WTC11 (cell line): Measurements from ENCODE around the gene FBF1. TPM values are rescaled to one million over a fixed set of nuclear protein-coding genes. Genes with fewer than 3 reads are reported as not detected.
A peak's percentile ranks its signal among the peaks of the same experiment; 100 is the strongest.

Source experiments
- ATAC-seq: fragments of 200-7000 bp; cut with Tn5 transposase; 2 replicates; pipeline ENCODE4 v1.10.0; 2021; ENCODE audit warnings: mild to moderate bottlenecking, moderate library complexity
- CTCF ChIA-PET: fragments of 300-600 bp; sonication (Branson Sonifier 250); formaldehyde crosslinking; loops from one replicate; lab custom pipeline; 2021; ENCODE audit warnings: antibody characterized with exemption; lab: Charles Lee
- POLR2A ChIA-PET: fragments of 350-600 bp; sonication (Branson Sonifier 250); formaldehyde crosslinking; loops from one replicate; lab custom pipeline; 2021; ENCODE audit warnings: antibody characterized with exemption; lab: Charles Lee
- DNase-seq: peaks from one replicate; pipeline ENCODE4 v3.0.0; 2021; ENCODE audit warnings: low spot score
- H3K27ac Mint-ChIP-seq: 2 replicates; pipeline ENCODE4 v1.8.0; 2021; ENCODE audit warnings: mixed read lengths
- H3K27me3 Mint-ChIP-seq: 2 replicates; pipeline ENCODE4 v1.8.0; 2021; ENCODE audit warnings: low read depth, mild to moderate bottlenecking, moderate library complexity, mixed read lengths
- H3K36me3 Mint-ChIP-seq: 2 replicates; pipeline ENCODE4 v1.8.0; 2021; ENCODE audit warnings: mixed read lengths
- H3K4me1 Mint-ChIP-seq: 2 replicates; pipeline ENCODE4 v1.8.0; 2022; ENCODE audit warnings: mixed read lengths
- H3K4me3 Mint-ChIP-seq: 2 replicates; pipeline ENCODE4 v1.8.0; 2021; ENCODE audit warnings: mild to moderate bottlenecking, moderate library complexity, mixed read lengths
- H3K9me3 Mint-ChIP-seq: 2 replicates; pipeline ENCODE4 v1.8.0; 2021; ENCODE audit warnings: mixed read lengths
- ATF1 ChIP-seq: sonication (generic); formaldehyde crosslinking; IDR thresholded peaks from 2 replicates; pipeline ENCODE4 v1.8.1; 2023; ENCODE audit warnings: mild to moderate bottlenecking, moderate library complexity, missing genetic modification reagents
- CDX4 ChIP-seq: fragments of 250-450 bp; sonication (Bioruptor Pico); IDR thresholded peaks from 2 replicates; pipeline ENCODE4 v1.9.0; 2021; ENCODE audit warnings: moderate library complexity, mild to moderate bottlenecking, inconsistent platforms, borderline replicate concordance
- ETV6 ChIP-seq: sonication (generic); formaldehyde crosslinking; IDR thresholded peaks from 2 replicates; pipeline ENCODE4 v1.8.1; 2022; ENCODE audit warnings: mild to moderate bottlenecking, missing genetic modification reagents
- HMGA2 ChIP-seq: fragments of 250-450 bp; sonication (Bioruptor Pico); IDR thresholded peaks from 2 replicates; pipeline ENCODE4 v1.4.0; 2021; ENCODE audit warnings: mild to moderate bottlenecking, moderate library complexity
- PRRX2 ChIP-seq: fragments of 250-450 bp; sonication (Bioruptor Pico); IDR thresholded peaks from 2 replicates; pipeline ENCODE4 v1.8.0; 2021; ENCODE audit warnings: mild to moderate bottlenecking
- SMAD4 ChIP-seq: sonication (generic); formaldehyde crosslinking; IDR thresholded peaks from 2 replicates; pipeline ENCODE4 v1.8.0; 2022; ENCODE audit warnings: mild to moderate bottlenecking, missing genetic modification reagents
- SOX15 ChIP-seq: fragments of 250-450 bp; sonication (Bioruptor Pico); IDR thresholded peaks from 2 replicates; pipeline ENCODE4 v1.9.0; 2021; ENCODE audit warnings: mild to moderate bottlenecking
- SP1 ChIP-seq: sonication (generic); formaldehyde crosslinking; conservative IDR thresholded peaks from 2 replicates; pipeline ENCODE4 v1.8.1; 2022; ENCODE audit warnings: missing genetic modification reagents
- USF1 ChIP-seq: sonication (generic); formaldehyde crosslinking; IDR thresholded peaks from 2 replicates; pipeline ENCODE4 v1.8.0; 2022; ENCODE audit warnings: mild to moderate bottlenecking, missing genetic modification reagents
- ZNF532 ChIP-seq: fragments of 250-450 bp; sonication (Bioruptor Pico); IDR thresholded peaks from 2 replicates; pipeline ENCODE4 v1.9.0; 2021; ENCODE audit warnings: mild to moderate bottlenecking, borderline replicate concordance
- total RNA-seq: library from RNA; stranded (reverse); gene quantifications from 3 replicates; pipeline ENCODE4 v1.2.3, GENCODE V29; 2021
- TF ChIP-seq, protein P1 (sequence below): sonication (generic); formaldehyde crosslinking; IDR thresholded peaks from 2 replicates; pipeline ENCODE4 v1.8.0; 2023; ENCODE audit warnings: missing genetic modification reagents, mild to moderate bottlenecking, borderline replicate concordance
- TF ChIP-seq, protein P2 (sequence below): sonication (generic); formaldehyde crosslinking; conservative IDR thresholded peaks from 2 replicates; pipeline ENCODE4 v1.8.1; 2023; ENCODE audit warnings: mild to moderate bottlenecking, low read depth, missing genetic modification reagents, moderate library complexity

Gene FBF1
- total RNA-seq, 1 experiment from 2014 or later: 19.8 TPM

DNA sequence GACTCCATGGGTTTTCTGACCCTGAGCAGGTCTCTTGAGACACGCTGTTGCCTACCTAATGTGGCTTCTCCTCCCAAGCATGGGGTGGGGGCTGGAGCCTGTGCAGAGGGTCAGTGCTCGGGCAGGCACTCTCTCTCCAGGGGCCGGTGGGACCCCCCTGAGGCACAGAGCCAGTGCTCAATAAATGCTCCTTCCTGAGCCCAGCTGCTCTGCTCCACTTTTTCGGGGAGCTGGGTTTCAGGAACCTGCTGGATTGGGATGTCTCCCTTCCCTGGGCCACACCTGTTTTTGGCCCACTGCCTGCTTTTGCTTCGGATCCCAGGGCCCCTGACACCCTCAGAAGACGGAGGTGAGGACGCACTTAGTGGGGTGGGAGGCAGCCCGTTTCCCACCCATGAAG, 42.8 kb downstream of the FBF1 start (continued):
- TF ChIP-seq CDX4 (CRISPR knock-in tag): no peak

GRCh38 chr17:75897160-75898019, 43.5 kb downstream of the FBF1 start:
- POLR2A ChIA-PET: interaction anchor here (0.6 to 2.0 kb wide), 6 partner anchors 12 to 503 kb away, joined by 3 to 6 read pairs (median 3); partner anchors contain the start of genes TRIM47 and WBP2
- ATAC-seq: peak; percentile 15
- peaks cover 26% of the 10 kb centered on the region for H3K4me1 Mint-ChIP-seq
- H3K9me3 Mint-ChIP-seq: no peaks in the 10 kb centered on the region
- CTCF ChIA-PET: interaction anchor here (0.5 to 7.5 kb wide), 17 partner anchors 8 to 382 kb away, joined by 3 to 71 read pairs (median 7); partner anchors contain the start of genes CDK3, GALR2, MRPL38 and SMIM5
- H3K27ac Mint-ChIP-seq: peak overlapping the region; percentile 88
- no peak for TF ChIP-seq ATF1 (CRISPR knock-in tag)
- no peak for TF ChIP-seq USF1 (CRISPR knock-in tag)
- no peak for TF ChIP-seq HMGA2 (CRISPR knock-in tag)
- TF ChIP-seq SMAD4 (CRISPR knock-in tag): no peak
- TF ChIP-seq ETV6 (CRISPR knock-in tag): 0 out of 2 replicates have a peak, but pooled peaks have one; percentile 12
- TF ChIP-seq CDX4 (CRISPR knock-in tag): no peak
- TF ChIP-seq, protein P1, sequence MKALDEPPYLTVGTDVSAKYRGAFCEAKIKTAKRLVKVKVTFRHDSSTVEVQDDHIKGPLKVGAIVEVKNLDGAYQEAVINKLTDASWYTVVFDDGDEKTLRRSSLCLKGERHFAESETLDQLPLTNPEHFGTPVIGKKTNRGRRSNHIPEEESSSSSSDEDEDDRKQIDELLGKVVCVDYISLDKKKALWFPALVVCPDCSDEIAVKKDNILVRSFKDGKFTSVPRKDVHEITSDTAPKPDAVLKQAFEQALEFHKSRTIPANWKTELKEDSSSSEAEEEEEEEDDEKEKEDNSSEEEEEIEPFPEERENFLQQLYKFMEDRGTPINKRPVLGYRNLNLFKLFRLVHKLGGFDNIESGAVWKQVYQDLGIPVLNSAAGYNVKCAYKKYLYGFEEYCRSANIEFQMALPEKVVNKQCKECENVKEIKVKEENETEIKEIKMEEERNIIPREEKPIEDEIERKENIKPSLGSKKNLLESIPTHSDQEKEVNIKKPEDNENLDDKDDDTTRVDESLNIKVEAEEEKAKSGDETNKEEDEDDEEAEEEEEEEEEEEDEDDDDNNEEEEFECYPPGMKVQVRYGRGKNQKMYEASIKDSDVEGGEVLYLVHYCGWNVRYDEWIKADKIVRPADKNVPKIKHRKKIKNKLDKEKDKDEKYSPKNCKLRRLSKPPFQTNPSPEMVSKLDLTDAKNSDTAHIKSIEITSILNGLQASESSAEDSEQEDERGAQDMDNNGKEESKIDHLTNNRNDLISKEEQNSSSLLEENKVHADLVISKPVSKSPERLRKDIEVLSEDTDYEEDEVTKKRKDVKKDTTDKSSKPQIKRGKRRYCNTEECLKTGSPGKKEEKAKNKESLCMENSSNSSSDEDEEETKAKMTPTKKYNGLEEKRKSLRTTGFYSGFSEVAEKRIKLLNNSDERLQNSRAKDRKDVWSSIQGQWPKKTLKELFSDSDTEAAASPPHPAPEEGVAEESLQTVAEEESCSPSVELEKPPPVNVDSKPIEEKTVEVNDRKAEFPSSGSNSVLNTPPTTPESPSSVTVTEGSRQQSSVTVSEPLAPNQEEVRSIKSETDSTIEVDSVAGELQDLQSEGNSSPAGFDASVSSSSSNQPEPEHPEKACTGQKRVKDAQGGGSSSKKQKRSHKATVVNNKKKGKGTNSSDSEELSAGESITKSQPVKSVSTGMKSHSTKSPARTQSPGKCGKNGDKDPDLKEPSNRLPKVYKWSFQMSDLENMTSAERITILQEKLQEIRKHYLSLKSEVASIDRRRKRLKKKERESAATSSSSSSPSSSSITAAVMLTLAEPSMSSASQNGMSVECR (CRISPR knock-in tag): no peak
- TF ChIP-seq ZNF532 (CRISPR knock-in tag): no peak
- TF ChIP-seq, protein P2, sequence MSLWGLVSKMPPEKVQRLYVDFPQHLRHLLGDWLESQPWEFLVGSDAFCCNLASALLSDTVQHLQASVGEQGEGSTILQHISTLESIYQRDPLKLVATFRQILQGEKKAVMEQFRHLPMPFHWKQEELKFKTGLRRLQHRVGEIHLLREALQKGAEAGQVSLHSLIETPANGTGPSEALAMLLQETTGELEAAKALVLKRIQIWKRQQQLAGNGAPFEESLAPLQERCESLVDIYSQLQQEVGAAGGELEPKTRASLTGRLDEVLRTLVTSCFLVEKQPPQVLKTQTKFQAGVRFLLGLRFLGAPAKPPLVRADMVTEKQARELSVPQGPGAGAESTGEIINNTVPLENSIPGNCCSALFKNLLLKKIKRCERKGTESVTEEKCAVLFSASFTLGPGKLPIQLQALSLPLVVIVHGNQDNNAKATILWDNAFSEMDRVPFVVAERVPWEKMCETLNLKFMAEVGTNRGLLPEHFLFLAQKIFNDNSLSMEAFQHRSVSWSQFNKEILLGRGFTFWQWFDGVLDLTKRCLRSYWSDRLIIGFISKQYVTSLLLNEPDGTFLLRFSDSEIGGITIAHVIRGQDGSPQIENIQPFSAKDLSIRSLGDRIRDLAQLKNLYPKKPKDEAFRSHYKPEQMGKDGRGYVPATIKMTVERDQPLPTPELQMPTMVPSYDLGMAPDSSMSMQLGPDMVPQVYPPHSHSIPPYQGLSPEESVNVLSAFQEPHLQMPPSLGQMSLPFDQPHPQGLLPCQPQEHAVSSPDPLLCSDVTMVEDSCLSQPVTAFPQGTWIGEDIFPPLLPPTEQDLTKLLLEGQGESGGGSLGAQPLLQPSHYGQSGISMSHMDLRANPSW: no peak
- TF ChIP-seq PRRX2 (CRISPR knock-in tag): peak; percentile 22; the same call in 1 of the 2 replicates
- peak; percentile 48 for TF ChIP-seq SP1 (CRISPR knock-in tag)
- no peak for TF ChIP-seq SOX15 (CRISPR knock-in tag)
- DNase-seq: peak; percentile 57
- H3K4me3 Mint-ChIP-seq: peak overlapping the region; percentile 65
- H3K36me3 Mint-ChIP-seq: peaks cover 16% of the 10 kb centered on the region
- no peaks in the 10 kb centered on the region for H3K27me3 Mint-ChIP-seq
